BE2C (cell line): ENCODE data around the gene PRKCH.

Experiments
- DNase-seq: peaks from one replicate; pipeline ENCODE4 v3.0.0-alpha.2; 2020
- H3K27me3 ChIP-seq: fragments of 250-450 bp; sonication (Bioruptor Pico); 2 replicates; pipeline ENCODE4 v1.5.1; 2020; ENCODE audit warnings: mild to moderate bottlenecking
- H3K36me3 ChIP-seq: fragments of 250-450 bp; sonication (Bioruptor Pico); 2 replicates; pipeline ENCODE4 v1.5.1; 2020; ENCODE audit warnings: mild to moderate bottlenecking
- H3K4me1 ChIP-seq: fragments of 250-450 bp; sonication (Bioruptor Pico); 2 replicates; pipeline ENCODE4 v1.5.1; 2020
- H3K4me3 ChIP-seq: 2 replicates; pipeline ENCODE4 v1.5.1; 2011; ENCODE audit warnings: low read depth, low read length
- H3K9me3 ChIP-seq: fragments of 250-450 bp; sonication (Bioruptor Pico); 2 replicates; pipeline ENCODE4 v1.5.1; 2020
- TF ChIP-seq, protein P1 (sequence below): IDR thresholded peaks from 2 replicates; pipeline ENCODE4 v1.5.1; 2012; ENCODE audit warnings: mild to moderate bottlenecking, low read depth, low read length

Gene PRKCH

GRCh38 chr14:61581955-61582615 is 260.7 kb downstream of the PRKCH start:
- no peaks in the 10 kb centered on the region for H3K27me3 ChIP-seq
- H3K4me3 ChIP-seq: no peak overlapping the region
- peaks cover 50% of the 10 kb centered on the region for H3K4me1 ChIP-seq
- no peaks in the 10 kb centered on the region for H3K36me3 ChIP-seq
- DNase-seq: no peak
- no peaks in the 10 kb centered on the region for H3K9me3 ChIP-seq
- TF ChIP-seq, protein P1, sequence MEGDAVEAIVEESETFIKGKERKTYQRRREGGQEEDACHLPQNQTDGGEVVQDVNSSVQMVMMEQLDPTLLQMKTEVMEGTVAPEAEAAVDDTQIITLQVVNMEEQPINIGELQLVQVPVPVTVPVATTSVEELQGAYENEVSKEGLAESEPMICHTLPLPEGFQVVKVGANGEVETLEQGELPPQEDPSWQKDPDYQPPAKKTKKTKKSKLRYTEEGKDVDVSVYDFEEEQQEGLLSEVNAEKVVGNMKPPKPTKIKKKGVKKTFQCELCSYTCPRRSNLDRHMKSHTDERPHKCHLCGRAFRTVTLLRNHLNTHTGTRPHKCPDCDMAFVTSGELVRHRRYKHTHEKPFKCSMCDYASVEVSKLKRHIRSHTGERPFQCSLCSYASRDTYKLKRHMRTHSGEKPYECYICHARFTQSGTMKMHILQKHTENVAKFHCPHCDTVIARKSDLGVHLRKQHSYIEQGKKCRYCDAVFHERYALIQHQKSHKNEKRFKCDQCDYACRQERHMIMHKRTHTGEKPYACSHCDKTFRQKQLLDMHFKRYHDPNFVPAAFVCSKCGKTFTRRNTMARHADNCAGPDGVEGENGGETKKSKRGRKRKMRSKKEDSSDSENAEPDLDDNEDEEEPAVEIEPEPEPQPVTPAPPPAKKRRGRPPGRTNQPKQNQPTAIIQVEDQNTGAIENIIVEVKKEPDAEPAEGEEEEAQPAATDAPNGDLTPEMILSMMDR: no peak

GRCh38 chr14:61582815-61583214 is 261.4 kb downstream of the PRKCH start:
- no peak for DNase-seq
- Histone ChIP-seq H3K36me3 (no peaks in the 10 kb centered on the region), H3K4me1 (peaks cover 48% of the 10 kb centered on the region), H3K27me3 (no peaks in the 10 kb centered on the region), H3K9me3 (no peaks in the 10 kb centered on the region), H3K4me3 (no peak overlapping the region)
- TF ChIP-seq, protein P1: no peak

DNA sequence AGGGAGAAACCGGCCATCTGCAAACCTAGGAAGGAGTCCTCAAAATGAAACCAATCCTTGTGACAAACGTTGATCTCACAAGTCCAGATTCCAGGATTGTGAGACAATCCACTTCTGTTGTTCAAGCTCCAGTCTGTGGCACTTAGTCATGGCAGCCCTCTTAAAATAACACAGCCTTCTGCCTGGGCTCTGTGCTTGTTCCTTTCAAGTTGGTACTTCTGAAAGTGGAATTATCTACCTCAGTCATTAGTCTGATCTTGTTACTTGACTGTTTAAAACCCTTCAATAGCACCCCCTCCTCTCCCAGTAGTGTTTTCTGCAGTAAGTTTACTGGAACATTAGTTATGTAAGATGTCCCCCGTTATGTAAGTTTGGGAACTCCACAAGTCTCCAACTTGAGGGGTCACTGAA is 263.0 kb downstream of the PRKCH start:
- H3K4me3 ChIP-seq: no peak overlapping the region
- H3K27me3 ChIP-seq: no peaks in the 10 kb centered on the region
- no peaks in the 10 kb centered on the region; the same call in 1 of the 2 replicates for H3K9me3 ChIP-seq
- no peaks in the 10 kb centered on the region for H3K36me3 ChIP-seq
- TF ChIP-seq, protein P1: no peak
- no peak for DNase-seq
- peaks cover 40% of the 10 kb centered on the region for H3K4me1 ChIP-seq

GRCh38 chr14:61585598-61586543 is 264.5 kb downstream of the PRKCH start:
- H3K4me1 ChIP-seq: peaks cover 41% of the 10 kb centered on the region

GRCh38 chr14:61586544-61587055 is 265.2 kb downstream of the PRKCH start:
- Histone ChIP-seq H3K27me3 (no peaks in the 10 kb centered on the region), H3K9me3 (no peaks in the 10 kb centered on the region; the same call in 1 of the 2 replicates), H3K4me1 (peaks cover 34% of the 10 kb centered on the region), H3K4me3 (no peak overlapping the region), H3K36me3 (no peaks in the 10 kb centered on the region)
- TF ChIP-seq, protein P1: no peak
- DNase-seq: no peak

More at GRCh38 chr14:61585598-61586543, 264.5 kb downstream of the PRKCH start:
- no peak overlapping the region for H3K4me3 ChIP-seq
- peak; percentile 62 for DNase-seq
- TF ChIP-seq, protein P1: no peak
- no peaks in the 10 kb centered on the region for H3K36me3 ChIP-seq
- no peaks in the 10 kb centered on the region; the same call in 1 of the 2 replicates for H3K9me3 ChIP-seq
- H3K27me3 ChIP-seq: no peaks in the 10 kb centered on the region
